Measurements from ENCODE around the gene KCNG1. TPM values are rescaled to one million over a fixed set of nuclear protein-coding genes. Genes with fewer than 3 reads are reported as not detected.
A peak's percentile ranks its signal among the peaks of the same experiment; 100 is the strongest.

The KCNG1 gene
- total RNA-seq, 1 donor from 2014 or later: 6.3 TPM

DNA sequence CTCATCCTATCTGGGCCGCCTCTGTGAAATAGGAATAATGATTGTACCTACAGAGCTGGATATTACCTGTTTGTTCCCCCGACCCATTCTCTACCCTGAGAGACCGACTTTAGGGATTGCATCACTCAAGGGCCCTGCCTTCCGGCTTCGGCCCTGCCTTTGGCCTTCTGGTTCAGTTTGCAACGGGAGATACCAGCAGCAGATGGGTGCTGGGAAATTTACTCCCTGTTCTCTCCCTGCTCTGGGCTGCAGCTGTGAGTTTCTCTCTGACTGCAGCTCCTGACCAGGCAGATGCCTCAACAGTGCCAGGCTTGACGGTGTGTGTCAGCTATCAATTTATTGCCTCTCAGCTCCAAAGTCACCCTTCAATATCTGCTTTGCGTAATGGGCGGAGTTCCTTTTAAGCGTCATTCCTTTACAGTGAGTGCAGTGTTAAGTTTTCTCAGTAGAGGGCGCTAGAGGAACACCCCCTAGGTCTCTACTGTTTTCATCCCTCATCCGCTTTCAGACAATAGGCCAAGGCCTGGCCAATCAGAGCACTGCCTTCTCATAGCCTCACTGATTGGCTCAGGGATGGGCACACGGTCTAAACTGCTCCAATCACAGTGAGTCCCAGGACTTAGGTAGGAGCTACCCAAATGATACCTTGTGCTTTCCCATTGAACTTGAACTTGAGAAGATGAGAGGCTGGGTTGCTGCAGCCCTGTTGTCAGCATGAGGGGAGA lies 30.0 kb downstream of the KCNG1 start:
- no peak overlapping the region for H3K27ac Mint-ChIP-seq (ENCODE audit: unreplicated experiment)
- DNase-seq (ENCODE audit: extremely low spot score, unreplicated experiment): no peak
- TF ChIP-seq, protein P1, sequence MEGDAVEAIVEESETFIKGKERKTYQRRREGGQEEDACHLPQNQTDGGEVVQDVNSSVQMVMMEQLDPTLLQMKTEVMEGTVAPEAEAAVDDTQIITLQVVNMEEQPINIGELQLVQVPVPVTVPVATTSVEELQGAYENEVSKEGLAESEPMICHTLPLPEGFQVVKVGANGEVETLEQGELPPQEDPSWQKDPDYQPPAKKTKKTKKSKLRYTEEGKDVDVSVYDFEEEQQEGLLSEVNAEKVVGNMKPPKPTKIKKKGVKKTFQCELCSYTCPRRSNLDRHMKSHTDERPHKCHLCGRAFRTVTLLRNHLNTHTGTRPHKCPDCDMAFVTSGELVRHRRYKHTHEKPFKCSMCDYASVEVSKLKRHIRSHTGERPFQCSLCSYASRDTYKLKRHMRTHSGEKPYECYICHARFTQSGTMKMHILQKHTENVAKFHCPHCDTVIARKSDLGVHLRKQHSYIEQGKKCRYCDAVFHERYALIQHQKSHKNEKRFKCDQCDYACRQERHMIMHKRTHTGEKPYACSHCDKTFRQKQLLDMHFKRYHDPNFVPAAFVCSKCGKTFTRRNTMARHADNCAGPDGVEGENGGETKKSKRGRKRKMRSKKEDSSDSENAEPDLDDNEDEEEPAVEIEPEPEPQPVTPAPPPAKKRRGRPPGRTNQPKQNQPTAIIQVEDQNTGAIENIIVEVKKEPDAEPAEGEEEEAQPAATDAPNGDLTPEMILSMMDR (IDR thresholded peaks at IDR 0.05): peak; percentile 66
- H3K36me3 Mint-ChIP-seq (ENCODE audit: unreplicated experiment): no peaks in the 10 kb centered on the region
- no peaks in the 10 kb centered on the region for H3K9me3 Mint-ChIP-seq (ENCODE audit: unreplicated experiment)
- peaks cover 9% of the 10 kb centered on the region for H3K4me1 Mint-ChIP-seq (ENCODE audit: unreplicated experiment)
- peaks cover 8% of the 10 kb centered on the region for H3K27me3 Mint-ChIP-seq (ENCODE audit: unreplicated experiment)
- H3K4me3 Mint-ChIP-seq (ENCODE audit: unreplicated experiment): no peak overlapping the region

DNA sequence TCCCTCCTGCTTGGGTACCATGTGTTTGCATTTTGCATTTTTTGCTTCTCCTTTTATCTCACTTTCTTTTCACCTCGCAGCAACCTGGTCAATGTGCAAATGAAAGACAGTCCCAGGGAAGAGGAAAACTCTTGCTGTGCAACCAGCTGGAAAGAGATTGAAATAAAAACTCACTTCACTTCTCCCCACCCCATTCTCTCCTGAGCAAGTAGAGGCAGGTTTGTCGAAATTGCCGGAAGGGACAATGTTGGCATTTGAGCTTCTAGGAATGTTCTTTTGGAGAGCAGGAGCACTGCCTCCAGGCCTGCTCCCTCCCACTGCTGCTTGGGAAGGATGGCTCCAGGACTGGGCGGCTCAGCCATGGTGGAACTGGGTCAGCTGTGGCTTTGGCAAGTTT lies 30.6 kb downstream of the KCNG1 start:
- no peak overlapping the region for H3K27ac Mint-ChIP-seq (ENCODE audit: unreplicated experiment)
- H3K27me3 Mint-ChIP-seq (ENCODE audit: unreplicated experiment): peaks cover 7% of the 10 kb centered on the region
- no peak overlapping the region for H3K4me3 Mint-ChIP-seq (ENCODE audit: unreplicated experiment)
- DNase-seq (ENCODE audit: extremely low spot score, unreplicated experiment): no peak
- H3K9me3 Mint-ChIP-seq (ENCODE audit: unreplicated experiment): no peaks in the 10 kb centered on the region
- TF ChIP-seq, protein P1 (IDR thresholded peaks at IDR 0.05): no peak
- peaks cover 9% of the 10 kb centered on the region for H3K4me1 Mint-ChIP-seq (ENCODE audit: unreplicated experiment)
- no peaks in the 10 kb centered on the region for H3K36me3 Mint-ChIP-seq (ENCODE audit: unreplicated experiment)

DNA sequence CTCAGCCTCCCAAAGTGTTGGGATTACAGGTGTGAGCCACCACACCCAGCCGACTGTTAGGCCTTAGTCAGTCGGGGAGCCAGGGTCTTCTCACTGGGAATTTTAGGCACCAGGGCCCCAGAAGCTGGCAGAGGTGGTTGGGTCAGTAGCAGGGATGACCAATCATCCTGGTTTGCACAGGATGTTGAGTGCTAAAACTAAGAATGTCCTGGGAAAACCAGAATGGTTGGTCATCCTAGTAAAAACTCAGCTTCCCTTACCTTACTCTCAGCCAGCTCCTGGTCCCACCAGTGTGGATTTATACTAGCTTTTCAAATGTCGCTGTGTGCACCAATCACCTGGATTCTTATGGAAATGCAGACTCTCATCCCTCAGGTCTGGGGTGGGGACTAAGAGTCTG lies 31.8 kb downstream of the KCNG1 start:
- Mint-ChIP-seq H3K27ac (ENCODE audit: unreplicated experiment) (no peak overlapping the region), H3K4me3 (ENCODE audit: unreplicated experiment) (no peak overlapping the region), H3K27me3 (ENCODE audit: unreplicated experiment) (peaks cover 5% of the 10 kb centered on the region), H3K4me1 (ENCODE audit: unreplicated experiment) (peaks cover 9% of the 10 kb centered on the region), H3K9me3 (ENCODE audit: unreplicated experiment) (no peaks in the 10 kb centered on the region), H3K36me3 (ENCODE audit: unreplicated experiment) (no peaks in the 10 kb centered on the region)
- TF ChIP-seq, protein P1 (IDR thresholded peaks at IDR 0.05): no peak
- DNase-seq (ENCODE audit: extremely low spot score, unreplicated experiment): no peak

DNA sequence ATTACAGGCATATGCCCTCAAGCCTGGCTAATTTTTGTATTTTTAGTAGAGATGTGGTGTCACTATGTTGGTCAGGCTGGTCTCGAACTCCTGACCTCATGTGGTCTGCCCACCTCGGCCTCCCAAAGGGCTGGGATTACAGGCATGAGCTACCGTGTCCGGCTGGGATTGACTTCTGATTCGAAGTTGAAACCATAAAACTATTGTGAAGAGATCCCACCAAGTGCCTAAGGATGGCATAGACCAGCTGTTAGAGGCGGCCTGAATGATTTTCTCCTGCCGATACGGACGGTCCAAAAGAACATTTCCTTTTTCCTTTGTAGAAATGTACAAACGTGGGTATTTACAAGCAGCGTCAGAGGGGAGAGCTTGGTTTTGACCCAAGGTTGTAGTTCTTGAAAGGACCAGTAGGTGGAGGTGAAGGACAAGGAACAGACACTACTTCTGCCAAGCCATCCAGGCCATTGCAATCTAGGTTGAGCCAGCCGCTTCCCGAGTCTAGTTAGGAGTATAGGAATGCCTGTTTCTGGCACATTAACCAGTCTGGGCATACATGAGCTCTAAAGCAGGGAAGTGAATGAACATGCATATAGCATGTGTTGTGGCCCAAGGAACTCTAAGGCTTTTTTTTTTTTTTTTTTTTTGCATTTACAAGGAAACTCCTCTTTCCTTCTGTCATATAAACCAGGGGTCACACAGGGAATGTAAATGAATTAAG lies 35.3 kb downstream of the KCNG1 start:
- no peak overlapping the region for H3K27ac Mint-ChIP-seq (ENCODE audit: unreplicated experiment)
- peaks cover 8% of the 10 kb centered on the region for H3K4me1 Mint-ChIP-seq (ENCODE audit: unreplicated experiment)
- H3K27me3 Mint-ChIP-seq (ENCODE audit: unreplicated experiment): peaks cover 5% of the 10 kb centered on the region
- peak; percentile 90 for DNase-seq (ENCODE audit: extremely low spot score, unreplicated experiment)
- TF ChIP-seq, protein P1 (IDR thresholded peaks at IDR 0.05): peak; percentile 86
- no peaks in the 10 kb centered on the region for H3K9me3 Mint-ChIP-seq (ENCODE audit: unreplicated experiment)
- no peaks in the 10 kb centered on the region for H3K36me3 Mint-ChIP-seq (ENCODE audit: unreplicated experiment)
- no peak overlapping the region for H3K4me3 Mint-ChIP-seq (ENCODE audit: unreplicated experiment)

DNA sequence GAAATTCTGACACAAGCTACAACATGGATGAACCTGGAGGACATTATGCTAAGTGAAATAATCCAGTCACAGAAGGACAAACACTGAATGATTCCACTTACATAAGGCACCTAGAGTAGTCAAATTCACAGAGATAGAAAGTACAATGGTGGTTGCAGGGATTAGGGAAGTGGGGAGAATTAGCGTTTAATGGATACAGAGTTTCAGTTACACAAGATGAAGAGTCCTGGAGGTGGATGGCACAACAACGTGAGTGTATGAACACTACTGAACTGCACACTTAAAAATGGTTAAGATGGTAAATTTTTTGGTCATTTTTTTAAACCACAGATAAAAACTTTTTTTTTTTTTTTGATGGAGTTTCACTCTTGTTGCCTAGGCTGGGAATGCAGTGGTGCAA lies 39.6 kb downstream of the KCNG1 start:
- DNase-seq (ENCODE audit: extremely low spot score, unreplicated experiment): no peak
- peaks cover 5% of the 10 kb centered on the region for H3K27me3 Mint-ChIP-seq (ENCODE audit: unreplicated experiment)
- H3K36me3 Mint-ChIP-seq (ENCODE audit: unreplicated experiment): no peaks in the 10 kb centered on the region
- TF ChIP-seq, protein P1 (IDR thresholded peaks at IDR 0.05): no peak
- H3K4me3 Mint-ChIP-seq (ENCODE audit: unreplicated experiment): no peak overlapping the region
- no peak overlapping the region for H3K27ac Mint-ChIP-seq (ENCODE audit: unreplicated experiment)
- peaks cover 23% of the 10 kb centered on the region for H3K4me1 Mint-ChIP-seq (ENCODE audit: unreplicated experiment)
- no peaks in the 10 kb centered on the region for H3K9me3 Mint-ChIP-seq (ENCODE audit: unreplicated experiment)
